ENCODE measurements around the gene ANKDD1B. TPM values are rescaled to one million over a fixed set of nuclear protein-coding genes. Genes with fewer than 3 reads are reported as not detected.
A peak's percentile ranks its signal among the peaks of the same experiment; 100 is the strongest.

The ANKDD1B gene
- total and polyA plus RNA-seq, 9 of the 15 experiments (the other 6 are each of a cell fraction or from before 2014, with no cell fraction given) = 0.04 to 0.29 (median 0.18) TPM; not detected in 1

DNA sequence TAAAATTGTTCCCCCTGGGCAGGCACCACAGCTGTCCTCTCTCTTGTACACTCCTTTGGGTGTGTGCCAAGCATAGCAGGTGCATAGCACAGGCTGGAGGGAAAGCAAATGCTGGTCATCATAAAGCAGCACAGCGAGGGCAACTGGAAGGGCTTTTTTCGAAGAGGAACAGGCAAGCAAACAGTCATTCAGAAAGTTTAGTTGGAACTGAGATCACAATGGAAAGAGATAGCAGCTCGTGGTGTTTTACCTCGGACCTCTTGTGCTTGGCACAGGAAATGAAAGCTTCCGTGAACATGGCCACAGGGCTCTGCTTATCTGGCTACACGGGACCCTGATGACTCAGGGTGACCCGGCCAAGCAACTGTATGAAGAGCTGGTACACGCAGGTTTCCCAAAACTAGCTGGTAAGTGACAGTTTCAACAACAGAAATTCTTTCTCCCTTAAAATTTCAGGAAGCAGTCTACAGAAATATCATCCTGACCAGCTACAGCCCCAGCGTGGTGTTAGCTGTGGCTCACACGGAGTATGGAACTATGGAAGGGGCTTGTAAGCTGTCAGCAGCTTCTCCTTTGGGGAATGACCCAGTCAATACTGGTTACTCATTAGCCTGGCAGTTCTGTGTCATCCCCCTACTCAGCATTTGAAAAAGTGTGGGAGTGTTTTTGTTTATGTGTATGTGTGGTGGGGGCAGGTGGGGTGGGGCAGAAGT is 57.9 kb downstream of the ANKDD1B start (continued):
- TF ChIP-seq ZNF354B (CRISPR knock-in tag; IDR thresholded peaks at IDR 0.05) = no peak
- no peak for TF ChIP-seq ZNF282 (CRISPR knock-in tag; IDR thresholded peaks at IDR 0.05)
- peak in 1 of 2 experiments; percentile 53; a peak in 1 of 3 replicates for TF ChIP-seq CBX3 (IDR thresholded peaks at IDR 0.05; ENCODE audit: borderline replicate concordance in 1 of 2, low read length in 2 of 2)
- TF ChIP-seq, protein P1, sequence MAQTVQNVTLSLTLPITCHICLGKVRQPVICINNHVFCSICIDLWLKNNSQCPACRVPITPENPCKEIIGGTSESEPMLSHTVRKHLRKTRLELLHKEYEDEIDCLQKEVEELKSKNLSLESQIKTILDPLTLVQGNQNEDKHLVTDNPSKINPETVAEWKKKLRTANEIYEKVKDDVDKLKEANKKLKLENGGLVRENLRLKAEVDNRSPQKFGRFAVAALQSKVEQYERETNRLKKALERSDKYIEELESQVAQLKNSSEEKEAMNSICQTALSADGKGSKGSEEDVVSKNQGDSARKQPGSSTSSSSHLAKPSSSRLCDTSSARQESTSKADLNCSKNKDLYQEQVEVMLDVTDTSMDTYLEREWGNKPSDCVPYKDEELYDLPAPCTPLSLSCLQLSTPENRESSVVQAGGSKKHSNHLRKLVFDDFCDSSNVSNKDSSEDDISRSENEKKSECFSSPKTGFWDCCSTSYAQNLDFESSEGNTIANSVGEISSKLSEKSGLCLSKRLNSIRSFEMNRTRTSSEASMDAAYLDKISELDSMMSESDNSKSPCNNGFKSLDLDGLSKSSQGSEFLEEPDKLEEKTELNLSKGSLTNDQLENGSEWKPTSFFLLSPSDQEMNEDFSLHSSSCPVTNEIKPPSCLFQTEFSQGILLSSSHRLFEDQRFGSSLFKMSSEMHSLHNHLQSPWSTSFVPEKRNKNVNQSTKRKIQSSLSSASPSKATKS (CRISPR knock-in tag; IDR thresholded peaks at IDR 0.05) = no peak
- TF ChIP-seq, protein P2, sequence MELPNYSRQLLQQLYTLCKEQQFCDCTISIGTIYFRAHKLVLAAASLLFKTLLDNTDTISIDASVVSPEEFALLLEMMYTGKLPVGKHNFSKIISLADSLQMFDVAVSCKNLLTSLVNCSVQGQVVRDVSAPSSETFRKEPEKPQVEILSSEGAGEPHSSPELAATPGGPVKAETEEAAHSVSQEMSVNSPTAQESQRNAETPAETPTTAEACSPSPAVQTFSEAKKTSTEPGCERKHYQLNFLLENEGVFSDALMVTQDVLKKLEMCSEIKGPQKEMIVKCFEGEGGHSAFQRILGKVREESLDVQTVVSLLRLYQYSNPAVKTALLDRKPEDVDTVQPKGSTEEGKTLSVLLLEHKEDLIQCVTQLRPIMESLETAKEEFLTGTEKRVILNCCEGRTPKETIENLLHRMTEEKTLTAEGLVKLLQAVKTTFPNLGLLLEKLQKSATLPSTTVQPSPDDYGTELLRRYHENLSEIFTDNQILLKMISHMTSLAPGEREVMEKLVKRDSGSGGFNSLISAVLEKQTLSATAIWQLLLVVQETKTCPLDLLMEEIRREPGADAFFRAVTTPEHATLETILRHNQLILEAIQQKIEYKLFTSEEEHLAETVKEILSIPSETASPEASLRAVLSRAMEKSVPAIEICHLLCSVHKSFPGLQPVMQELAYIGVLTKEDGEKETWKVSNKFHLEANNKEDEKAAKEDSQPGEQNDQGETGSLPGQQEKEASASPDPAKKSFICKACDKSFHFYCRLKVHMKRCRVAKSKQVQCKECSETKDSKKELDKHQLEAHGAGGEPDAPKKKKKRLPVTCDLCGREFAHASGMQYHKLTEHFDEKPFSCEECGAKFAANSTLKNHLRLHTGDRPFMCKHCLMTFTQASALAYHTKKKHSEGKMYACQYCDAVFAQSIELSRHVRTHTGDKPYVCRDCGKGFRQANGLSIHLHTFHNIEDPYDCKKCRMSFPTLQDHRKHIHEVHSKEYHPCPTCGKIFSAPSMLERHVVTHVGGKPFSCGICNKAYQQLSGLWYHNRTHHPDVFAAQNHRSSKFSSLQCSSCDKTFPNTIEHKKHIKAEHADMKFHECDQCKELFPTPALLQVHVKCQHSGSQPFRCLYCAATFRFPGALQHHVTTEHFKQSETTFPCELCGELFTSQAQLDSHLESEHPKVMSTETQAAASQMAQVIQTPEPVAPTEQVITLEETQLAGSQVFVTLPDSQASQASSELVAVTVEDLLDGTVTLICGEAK (IDR thresholded peaks at IDR 0.05) = peak; percentile 64
- TF ChIP-seq, protein P2 (CRISPR knock-in tag; IDR thresholded peaks at IDR 0.05) = no peak
- peak; percentile 71 for TF ChIP-seq ETV1 (tag; conservative IDR thresholded peaks at IDR 0.05; ENCODE audit: low read depth)
- TF ChIP-seq MCM3 (IDR thresholded peaks at IDR 0.05) = no peak
- TF ChIP-seq ZNF75A (CRISPR knock-in tag; IDR thresholded peaks at IDR 0.05) = no peak
- TF ChIP-seq HCFC1 (IDR thresholded peaks at IDR 0.05; ENCODE audit: low read depth, low read length) = 0 out of 2 replicates have a peak, but pooled peaks have one; percentile 22
- peak; percentile 70 for TF ChIP-seq CBFA2T3 (IDR thresholded peaks at IDR 0.05)
- no peak for TF ChIP-seq NR4A1 (CRISPR knock-in tag; IDR thresholded peaks at IDR 0.05)
- no peak for TF ChIP-seq NR4A1 (tag; IDR thresholded peaks at IDR 0.05)
- TF ChIP-seq, protein P3, sequence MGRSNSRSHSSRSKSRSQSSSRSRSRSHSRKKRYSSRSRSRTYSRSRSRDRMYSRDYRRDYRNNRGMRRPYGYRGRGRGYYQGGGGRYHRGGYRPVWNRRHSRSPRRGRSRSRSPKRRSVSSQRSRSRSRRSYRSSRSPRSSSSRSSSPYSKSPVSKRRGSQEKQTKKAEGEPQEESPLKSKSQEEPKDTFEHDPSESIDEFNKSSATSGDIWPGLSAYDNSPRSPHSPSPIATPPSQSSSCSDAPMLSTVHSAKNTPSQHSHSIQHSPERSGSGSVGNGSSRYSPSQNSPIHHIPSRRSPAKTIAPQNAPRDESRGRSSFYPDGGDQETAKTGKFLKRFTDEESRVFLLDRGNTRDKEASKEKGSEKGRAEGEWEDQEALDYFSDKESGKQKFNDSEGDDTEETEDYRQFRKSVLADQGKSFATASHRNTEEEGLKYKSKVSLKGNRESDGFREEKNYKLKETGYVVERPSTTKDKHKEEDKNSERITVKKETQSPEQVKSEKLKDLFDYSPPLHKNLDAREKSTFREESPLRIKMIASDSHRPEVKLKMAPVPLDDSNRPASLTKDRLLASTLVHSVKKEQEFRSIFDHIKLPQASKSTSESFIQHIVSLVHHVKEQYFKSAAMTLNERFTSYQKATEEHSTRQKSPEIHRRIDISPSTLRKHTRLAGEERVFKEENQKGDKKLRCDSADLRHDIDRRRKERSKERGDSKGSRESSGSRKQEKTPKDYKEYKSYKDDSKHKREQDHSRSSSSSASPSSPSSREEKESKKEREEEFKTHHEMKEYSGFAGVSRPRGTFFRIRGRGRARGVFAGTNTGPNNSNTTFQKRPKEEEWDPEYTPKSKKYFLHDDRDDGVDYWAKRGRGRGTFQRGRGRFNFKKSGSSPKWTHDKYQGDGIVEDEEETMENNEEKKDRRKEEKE (IDR thresholded peaks at IDR 0.05; ENCODE audit: borderline replicate concordance in 1 of 2, control insufficient read depth in 1 of 2, low read depth in 2 of 2, low read length in 1 of 2) = peak in 1 of 2 experiments; percentile 23; a peak in 1 of 4 replicates

Measured in K562 (cell line).